K562 (cell line): Measurements from ENCODE around the gene COL7A1. TPM values are rescaled to one million over a fixed set of nuclear protein-coding genes. Genes with fewer than 3 reads are reported as not detected.

Experiments
- ARID2 ChIP-seq: fragments of 450-650 bp; IDR thresholded peaks from 2 replicates; pipeline ENCODE4 v1.6.1; 2017; ENCODE audit warnings: antibody characterized with exemption, mild to moderate bottlenecking
- CBFA2T2 ChIP-seq: fragments of 450-650 bp; conservative IDR thresholded peaks from 2 replicates; pipeline ENCODE4 v1.6.1; 2017; ENCODE audit warnings: mild to moderate bottlenecking
- CBX2 ChIP-seq: fragments of 200-600 bp; sonication (generic); IDR thresholded peaks from one replicate; pipeline ENCODE4 v1.6.1; 2012; ENCODE audit warnings: mild to moderate bottlenecking, low read length, inconsistent platforms; ENCODE audit not compliant: insufficient read depth, poor library complexity, severe bottlenecking
- CREB1 ChIP-seq, 2 experiments: sonication (generic) in 1 of 2; formaldehyde crosslinking in 1 of 2; IDR thresholded peaks; 2 replicates each; pipeline versions ENCODE4 v1.6.1 to v1.8.0; 2012 to 2022; ENCODE audit warnings: inconsistent platforms in 1 of 2, mild to moderate bottlenecking in 1 of 2, missing genetic modification reagents in 1 of 2, moderate library complexity in 1 of 2
- ESRRA ChIP-seq: fragments of 450-650 bp; IDR thresholded peaks from 2 replicates; pipeline ENCODE4 v1.6.1; 2014; ENCODE audit warnings: low read depth, mild to moderate bottlenecking, moderate library complexity, borderline replicate concordance
- ETV5 ChIP-seq: sonication (generic); formaldehyde crosslinking; IDR thresholded peaks from 2 replicates; pipeline ENCODE4 v1.4.0; 2020; ENCODE audit warnings: low read depth, mild to moderate bottlenecking, missing genetic modification reagents
- FOS ChIP-seq: IDR thresholded peaks from 3 replicates; pipeline ENCODE4 v1.6.1; 2011; ENCODE audit not compliant: insufficient read length; ENCODE audit errors: extremely low read depth
- GATA2 ChIP-seq: sonication (generic); formaldehyde crosslinking; IDR thresholded peaks from 2 replicates; pipeline ENCODE4 v1.4.0; 2020; ENCODE audit warnings: mild to moderate bottlenecking, missing genetic modification reagents
- IFI16 ChIP-seq: fragments of 250-450 bp; sonication (Bioruptor Pico); IDR thresholded peaks from 2 replicates; pipeline ENCODE4 v2.1.2; 2022; ENCODE audit warnings: mild to moderate bottlenecking, inconsistent platforms
- KHSRP ChIP-seq: fragments of 450-650 bp; IDR thresholded peaks from 2 replicates; pipeline ENCODE4 v1.6.1; 2017
- MAZ ChIP-seq, 2 experiments: fragments of 450-650 bp in 1 of 2; sonication (generic) in 1 of 2; formaldehyde crosslinking; IDR thresholded peaks in 1 of 2; conservative IDR thresholded peaks in 1 of 2; 2 replicates each; pipeline versions ENCODE4 v1.4.0 to v1.5.0; 2020; ENCODE audit warnings: mild to moderate bottlenecking in 1 of 2, missing genetic modification reagents in 1 of 2
- RBM22 ChIP-seq: fragments of 200-400 bp; formaldehyde crosslinking; IDR thresholded peaks from 2 replicates; pipeline ENCODE4 v1.6.1; 2018; ENCODE audit warnings: low read length, low read depth; ENCODE audit not compliant: poor library complexity, severe bottlenecking
- YY1 ChIP-seq, 3 experiments: IDR thresholded peaks; 2 replicates each; pipeline ENCODE4 v1.6.1; 2011; ENCODE audit warnings: low read length in 2 of 3, mild to moderate bottlenecking in 2 of 3, moderate library complexity in 2 of 3, borderline replicate concordance in 1 of 3, control low read depth in 1 of 3, low read depth in 1 of 3; ENCODE audit not compliant: insufficient read depth in 3 of 3, insufficient replicate concordance in 2 of 3, control insufficient read depth in 1 of 3, insufficient read length in 1 of 3; ENCODE audit errors: extremely low read depth in 1 of 3
- polyA plus RNA-seq, 8 experiments: library from polyadenylated mRNA; depleted of rRNA in 4 of 8; stranded (reverse) in 5 of 8; unstranded in 3 of 8; fragments of >200 nt; fragmentation: Nextera tagmentation in 2 of 8; fragmentation: Illumina TruSeq in 1 of 8; extraction: Ambion mirVana in 2 of 8; extraction: Trizol in 1 of 8; gene quantifications; 2 replicates each; pipeline versions ENCODE4 v1.2.1 to v1.2.3, GENCODE V29; 2011 to 2014; ENCODE audit warnings: inconsistent platforms in 1 of 8, missing spikeins in 1 of 8
- total RNA-seq, 7 experiments: library from RNA; depleted of rRNA in 6 of 7; stranded (reverse); fragments of >200 nt in 6 of 7; fragmentation: Illumina TruSeq in 2 of 7; extraction: Trizol in 2 of 7; gene quantifications; 2 replicates each; pipeline versions ENCODE4 v1.2.1 to v1.2.3, GENCODE V29; 2011 to 2021; ENCODE audit warnings: low replicate concordance in 1 of 7
- TF ChIP-seq, protein P1 (sequence below): fragments of 450-650 bp; IDR thresholded peaks from 2 replicates; pipeline ENCODE4 v1.7.0; 2016; ENCODE audit warnings: borderline replicate concordance
- TF ChIP-seq, protein P2 (sequence below), 3 experiments: IDR thresholded peaks in 2 of 3; conservative IDR thresholded peaks in 1 of 3; 2 replicates each; pipeline ENCODE4 v1.5.1; 2011 to 2012; ENCODE audit warnings: low read length in 3 of 3, mild to moderate bottlenecking in 3 of 3, control low read depth in 2 of 3, improper control_type of control experiment in 1 of 3, inconsistent platforms in 1 of 3, low read depth in 1 of 3, mixed read lengths in 1 of 3, moderate library complexity in 1 of 3; ENCODE audit not compliant: insufficient read depth in 2 of 3
- TF ChIP-seq, protein P3 (sequence below), 2 experiments: fragments of 450-650 bp; conservative IDR thresholded peaks; 2 replicates each; pipeline ENCODE4 v1.6.1; 2017; ENCODE audit warnings: mild to moderate bottlenecking in 2 of 2, moderate library complexity in 2 of 2
- TF ChIP-seq, protein P4 (sequence below): fragments of 450-650 bp; formaldehyde crosslinking; IDR thresholded peaks from 2 replicates; pipeline ENCODE4 v1.4.0; 2020; ENCODE audit warnings: mild to moderate bottlenecking, moderate library complexity

Gene COL7A1
- total and polyA plus RNA-seq, 9 of the 15 experiments (the other 6 are each of a cell fraction or from before 2014, with no cell fraction given), result 0.09 to 0.66 (median 0.35) TPM; not detected in 3

DNA sequence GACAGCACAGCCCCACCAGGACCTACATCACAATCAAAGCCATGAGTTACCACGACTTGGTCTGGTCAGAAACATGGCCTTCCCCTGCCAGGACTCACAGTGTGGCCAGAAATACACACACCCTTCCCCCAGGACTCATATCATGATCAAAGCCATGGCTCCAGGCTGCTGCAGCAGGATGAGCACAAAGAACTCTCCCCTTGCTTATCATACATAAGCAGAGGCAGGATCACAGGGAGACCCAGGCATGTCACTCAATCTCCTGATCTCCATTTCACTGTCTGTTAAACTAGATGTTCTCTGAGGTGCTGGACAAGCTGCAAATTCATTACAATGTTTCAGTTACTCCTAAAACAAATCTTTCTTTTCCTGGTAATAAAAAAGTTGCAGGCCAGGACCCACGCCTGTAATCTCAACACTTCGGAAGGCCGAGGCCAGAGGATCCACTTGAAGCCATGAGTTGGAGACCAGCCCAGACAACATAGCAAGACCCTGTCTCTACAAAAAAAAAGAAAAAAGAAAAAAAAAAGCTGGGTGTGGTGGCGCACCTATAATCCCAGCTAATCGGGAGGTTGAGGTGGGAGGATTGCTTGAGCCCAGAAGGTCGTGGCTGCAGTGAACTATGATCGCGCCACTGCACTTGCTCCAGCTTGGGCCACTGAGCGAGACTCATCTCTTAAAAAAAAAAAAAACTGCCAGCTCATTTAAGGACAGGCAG lies 39.7 kb downstream of the COL7A1 start (continued):
- no peak for TF ChIP-seq CREB1 (IDR thresholded peaks at IDR 0.05)
- no peak; the same call in 1 of the 2 replicates for TF ChIP-seq CREB1 (CRISPR knock-in tag; IDR thresholded peaks at IDR 0.05)
- peak; percentile 89 for TF ChIP-seq CBFA2T2
- no peak for TF ChIP-seq ESRRA
- TF ChIP-seq FOS, result no peak
- TF ChIP-seq GATA2 (CRISPR knock-in tag), result peak; percentile 90
- TF ChIP-seq RBM22, result no peak
- peak in 1 of 3 experiments; percentile 69 for TF ChIP-seq YY1 (IDR thresholded peaks at IDR 0.05; ENCODE audit: borderline replicate concordance in 1 of 3, control insufficient read depth in 1 of 3, extremely low read depth in 1 of 3, insufficient read depth in 3 of 3, insufficient read length in 1 of 3, insufficient replicate concordance in 2 of 3, low read depth in 1 of 3, low read length in 2 of 3)
- no peak for TF ChIP-seq ARID2
- TF ChIP-seq, protein P1, sequence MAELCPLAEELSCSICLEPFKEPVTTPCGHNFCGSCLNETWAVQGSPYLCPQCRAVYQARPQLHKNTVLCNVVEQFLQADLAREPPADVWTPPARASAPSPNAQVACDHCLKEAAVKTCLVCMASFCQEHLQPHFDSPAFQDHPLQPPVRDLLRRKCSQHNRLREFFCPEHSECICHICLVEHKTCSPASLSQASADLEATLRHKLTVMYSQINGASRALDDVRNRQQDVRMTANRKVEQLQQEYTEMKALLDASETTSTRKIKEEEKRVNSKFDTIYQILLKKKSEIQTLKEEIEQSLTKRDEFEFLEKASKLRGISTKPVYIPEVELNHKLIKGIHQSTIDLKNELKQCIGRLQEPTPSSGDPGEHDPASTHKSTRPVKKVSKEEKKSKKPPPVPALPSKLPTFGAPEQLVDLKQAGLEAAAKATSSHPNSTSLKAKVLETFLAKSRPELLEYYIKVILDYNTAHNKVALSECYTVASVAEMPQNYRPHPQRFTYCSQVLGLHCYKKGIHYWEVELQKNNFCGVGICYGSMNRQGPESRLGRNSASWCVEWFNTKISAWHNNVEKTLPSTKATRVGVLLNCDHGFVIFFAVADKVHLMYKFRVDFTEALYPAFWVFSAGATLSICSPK, result no peak
- no peak for TF ChIP-seq ETV5 (CRISPR knock-in tag)
- TF ChIP-seq, protein P2, sequence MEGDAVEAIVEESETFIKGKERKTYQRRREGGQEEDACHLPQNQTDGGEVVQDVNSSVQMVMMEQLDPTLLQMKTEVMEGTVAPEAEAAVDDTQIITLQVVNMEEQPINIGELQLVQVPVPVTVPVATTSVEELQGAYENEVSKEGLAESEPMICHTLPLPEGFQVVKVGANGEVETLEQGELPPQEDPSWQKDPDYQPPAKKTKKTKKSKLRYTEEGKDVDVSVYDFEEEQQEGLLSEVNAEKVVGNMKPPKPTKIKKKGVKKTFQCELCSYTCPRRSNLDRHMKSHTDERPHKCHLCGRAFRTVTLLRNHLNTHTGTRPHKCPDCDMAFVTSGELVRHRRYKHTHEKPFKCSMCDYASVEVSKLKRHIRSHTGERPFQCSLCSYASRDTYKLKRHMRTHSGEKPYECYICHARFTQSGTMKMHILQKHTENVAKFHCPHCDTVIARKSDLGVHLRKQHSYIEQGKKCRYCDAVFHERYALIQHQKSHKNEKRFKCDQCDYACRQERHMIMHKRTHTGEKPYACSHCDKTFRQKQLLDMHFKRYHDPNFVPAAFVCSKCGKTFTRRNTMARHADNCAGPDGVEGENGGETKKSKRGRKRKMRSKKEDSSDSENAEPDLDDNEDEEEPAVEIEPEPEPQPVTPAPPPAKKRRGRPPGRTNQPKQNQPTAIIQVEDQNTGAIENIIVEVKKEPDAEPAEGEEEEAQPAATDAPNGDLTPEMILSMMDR (IDR thresholded peaks at IDR 0.05 in 2 of 3, conservative IDR thresholded peaks at IDR 0.05 in 1 of 3; ENCODE audit: insufficient read depth in 2 of 3, low read depth in 1 of 3, low read length in 3 of 3), result no peak
- no peak for TF ChIP-seq MAZ (CRISPR knock-in tag; conservative IDR thresholded peaks at IDR 0.05 in 1 of 2, IDR thresholded peaks at IDR 0.05 in 1 of 2)
- TF ChIP-seq IFI16, result no peak
- TF ChIP-seq, protein P3, sequence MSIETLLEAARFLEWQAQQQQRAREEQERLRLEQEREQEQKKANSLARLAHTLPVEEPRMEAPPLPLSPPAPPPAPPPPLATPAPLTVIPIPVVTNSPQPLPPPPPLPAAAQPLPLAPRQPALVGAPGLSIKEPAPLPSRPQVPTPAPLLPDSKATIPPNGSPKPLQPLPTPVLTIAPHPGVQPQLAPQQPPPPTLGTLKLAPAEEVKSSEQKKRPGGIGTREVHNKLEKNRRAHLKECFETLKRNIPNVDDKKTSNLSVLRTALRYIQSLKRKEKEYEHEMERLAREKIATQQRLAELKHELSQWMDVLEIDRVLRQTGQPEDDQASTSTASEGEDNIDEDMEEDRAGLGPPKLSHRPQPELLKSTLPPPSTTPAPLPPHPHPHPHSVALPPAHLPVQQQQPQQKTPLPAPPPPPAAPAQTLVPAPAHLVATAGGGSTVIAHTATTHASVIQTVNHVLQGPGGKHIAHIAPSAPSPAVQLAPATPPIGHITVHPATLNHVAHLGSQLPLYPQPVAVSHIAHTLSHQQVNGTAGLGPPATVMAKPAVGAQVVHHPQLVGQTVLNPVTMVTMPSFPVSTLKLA (conservative IDR thresholded peaks at IDR 0.05), result peak in 1 of 2 experiments; percentile 43; a peak in 2 of 4 replicates
- TF ChIP-seq, protein P4, sequence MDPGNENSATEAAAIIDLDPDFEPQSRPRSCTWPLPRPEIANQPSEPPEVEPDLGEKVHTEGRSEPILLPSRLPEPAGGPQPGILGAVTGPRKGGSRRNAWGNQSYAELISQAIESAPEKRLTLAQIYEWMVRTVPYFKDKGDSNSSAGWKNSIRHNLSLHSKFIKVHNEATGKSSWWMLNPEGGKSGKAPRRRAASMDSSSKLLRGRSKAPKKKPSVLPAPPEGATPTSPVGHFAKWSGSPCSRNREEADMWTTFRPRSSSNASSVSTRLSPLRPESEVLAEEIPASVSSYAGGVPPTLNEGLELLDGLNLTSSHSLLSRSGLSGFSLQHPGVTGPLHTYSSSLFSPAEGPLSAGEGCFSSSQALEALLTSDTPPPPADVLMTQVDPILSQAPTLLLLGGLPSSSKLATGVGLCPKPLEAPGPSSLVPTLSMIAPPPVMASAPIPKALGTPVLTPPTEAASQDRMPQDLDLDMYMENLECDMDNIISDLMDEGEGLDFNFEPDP (CRISPR knock-in tag), result no peak
- no peak for TF ChIP-seq KHSRP
- TF ChIP-seq CBX2, result no peak
